ENCODE measurements around the gene TP53BP2. TPM values are rescaled to one million over a fixed set of nuclear protein-coding genes. Genes with fewer than 3 reads are reported as not detected.
"Not testable (repeated sequence)": the region's sequence is repeated elsewhere in the genome, so short reads cannot be mapped to it uniquely, and the experiment has no call there.

Gene TP53BP2
- total RNA-seq, 1 donor: 35.3 TPM

GRCh38 chr1:223748405-223748772, 97.4 kb downstream of the TP53BP2 start:
- DNase-seq (ENCODE audit: low read depth in 2 of 3, low spot score in 2 of 3): no peak

- DNase-seq (ENCODE audit: low read depth in 2 of 3, low spot score in 2 of 3): no peak
These were observed 97.9 kb downstream of the TP53BP2 start for GRCh38 chr1:223747838-223748335.

GRCh38 chr1:223745731-223746130, 100.0 kb downstream of the TP53BP2 start:
- DNase-seq (ENCODE audit: low read depth in 2 of 3, low spot score in 2 of 3): no peak

- DNase-seq (ENCODE audit: low read depth in 2 of 3, low spot score in 2 of 3): no peak
These were observed 102.8 kb downstream of the TP53BP2 start for GRCh38 chr1:223742856-223743517.

- no peak for DNase-seq (ENCODE audit: low read depth in 2 of 3, low spot score in 2 of 3)
These were observed 103.9 kb downstream of the TP53BP2 start for GRCh38 chr1:223741861-223742260.

GRCh38 chr1:223740038-223740736, 105.6 kb downstream of the TP53BP2 start:
- not testable (repeated sequence) for DNase-seq (ENCODE audit: low read depth in 2 of 3, low spot score in 2 of 3)

GRCh38 chr1:223739366-223740037, 106.2 kb downstream of the TP53BP2 start:
- DNase-seq (ENCODE audit: low read depth in 2 of 3, low spot score in 2 of 3): no peak

- DNase-seq (ENCODE audit: low read depth in 2 of 3, low spot score in 2 of 3): no peak
These were observed 107.0 kb downstream of the TP53BP2 start for GRCh38 chr1:223738465-223739365.

- DNase-seq (ENCODE audit: low read depth in 2 of 3, low spot score in 2 of 3): no peak
These were observed 108.4 kb downstream of the TP53BP2 start for GRCh38 chr1:223737342-223737741.

- not testable (repeated sequence) for DNase-seq (ENCODE audit: low read depth in 2 of 3, low spot score in 2 of 3)
These were observed 109.1 kb downstream of the TP53BP2 start for GRCh38 chr1:223736638-223737037.

- DNase-seq (ENCODE audit: low read depth in 2 of 3, low spot score in 2 of 3): no peak
These were observed 111.6 kb downstream of the TP53BP2 start for GRCh38 chr1:223733898-223734852.

GRCh38 chr1:223732993-223733798, 112.6 kb downstream of the TP53BP2 start:
- no peak for DNase-seq (ENCODE audit: low read depth in 2 of 3, low spot score in 2 of 3)

GRCh38 chr1:223731133-223731770, 114.5 kb downstream of the TP53BP2 start:
- DNase-seq (ENCODE audit: low read depth in 2 of 3, low spot score in 2 of 3): no peak

- DNase-seq (ENCODE audit: low read depth in 2 of 3, low spot score in 2 of 3): no peak
These were observed 115.1 kb downstream of the TP53BP2 start for GRCh38 chr1:223730479-223731132.

- no peak for DNase-seq (ENCODE audit: low read depth in 2 of 3, low spot score in 2 of 3)
These were observed 115.8 kb downstream of the TP53BP2 start for GRCh38 chr1:223729906-223730305.
